Neuronal stem cell (in vitro differentiated cells): ENCODE results near the gene RPEL1.

Experiments used
- DNase-seq: peaks from one replicate; pipeline ENCODE4 v3.0.0-alpha.2; 2013; ENCODE audit warnings: low spot score
- H2AFZ ChIP-seq: one replicate; pipeline ENCODE4 v1.6.1; 2013; ENCODE audit warnings: mild to moderate bottlenecking, low read length, inconsistent platforms
- H2AK5ac ChIP-seq: 2 replicates; pipeline ENCODE4 v1.6.1; 2013; ENCODE audit warnings: low read depth, mild to moderate bottlenecking, inconsistent platforms, low read length, moderate library complexity, mixed read lengths
- H2BK120ac ChIP-seq: 2 replicates; pipeline ENCODE4 v1.6.1; 2013; ENCODE audit warnings: low read depth, mild to moderate bottlenecking, inconsistent platforms, low read length, moderate library complexity, mixed read lengths
- H2BK12ac ChIP-seq: one replicate; pipeline ENCODE4 v1.6.1; 2013; ENCODE audit warnings: low read length, inconsistent platforms
- H2BK15ac ChIP-seq: 2 replicates; pipeline ENCODE4 v1.6.1; 2013; ENCODE audit warnings: mild to moderate bottlenecking, low read length, inconsistent platforms, mixed read lengths
- H2BK5ac ChIP-seq: one replicate; pipeline ENCODE4 v1.6.1; 2013; ENCODE audit warnings: inconsistent platforms, mild to moderate bottlenecking, low read length, moderate library complexity
- H3K14ac ChIP-seq: one replicate; pipeline ENCODE4 v1.6.1; 2013; ENCODE audit warnings: low read length, inconsistent platforms
- H3K18ac ChIP-seq: 2 replicates; pipeline ENCODE4 v1.6.1; 2013; ENCODE audit warnings: low read length, inconsistent platforms
- H3K23ac ChIP-seq: 2 replicates; pipeline ENCODE4 v1.6.1; 2013; ENCODE audit warnings: low read depth, mild to moderate bottlenecking, mixed read lengths, low read length, inconsistent platforms; ENCODE audit not compliant: poor library complexity
- H3K27ac ChIP-seq: replicated peaks from 3 replicates; pipeline ENCODE4 v1.5.1; 2013; ENCODE audit warnings: low read length, inconsistent platforms
- H3K27me3 ChIP-seq, 3 experiments: 2 replicates each; pipeline ENCODE4 v1.6.1; 2013; ENCODE audit warnings: low read length in 3 of 3, mild to moderate bottlenecking in 2 of 3, inconsistent platforms in 1 of 3, low read depth in 1 of 3, mixed read lengths in 1 of 3, moderate library complexity in 1 of 3; ENCODE audit not compliant: control insufficient read depth in 3 of 3, insufficient read depth in 3 of 3
- H3K36me3 ChIP-seq, 2 donors: replicated peaks in 1 of 2; 2 replicates each; pipeline ENCODE4 v1.6.1; 2013; ENCODE audit warnings: low read length in 2 of 2; ENCODE audit not compliant: control insufficient read depth in 2 of 2, insufficient read depth in 2 of 2
- H3K4ac ChIP-seq: 2 replicates; pipeline ENCODE4 v1.6.1; 2013; ENCODE audit warnings: inconsistent platforms, mild to moderate bottlenecking, low read length, moderate library complexity
- H3K4me1 ChIP-seq, 2 donors: 1 replicate in 1 of 2; 2 replicates in 1 of 2; pipeline ENCODE4 v1.6.1; 2013; ENCODE audit warnings: low read length in 2 of 2, low read depth in 1 of 2; ENCODE audit not compliant: control insufficient read depth in 2 of 2, insufficient read depth in 1 of 2
- H3K4me2 ChIP-seq: one replicate; pipeline ENCODE4 v1.6.1; 2013; ENCODE audit warnings: mild to moderate bottlenecking, low read length, inconsistent platforms; ENCODE audit not compliant: insufficient read depth, poor library complexity, severe bottlenecking
- H3K4me3 ChIP-seq, 2 donors: 2 replicates each; pipeline ENCODE4 v1.5.1; 2013; ENCODE audit warnings: low read length in 2 of 2, mild to moderate bottlenecking in 2 of 2, inconsistent platforms in 1 of 2, moderate library complexity in 1 of 2
- H3K79me1 ChIP-seq: one replicate; pipeline ENCODE4 v1.6.1; 2013; ENCODE audit warnings: low read depth, mild to moderate bottlenecking, inconsistent platforms, low read length, moderate library complexity
- H3K9ac ChIP-seq: one replicate; pipeline ENCODE4 v1.6.1; 2013; ENCODE audit warnings: mild to moderate bottlenecking, low read depth, low read length, inconsistent platforms; ENCODE audit not compliant: poor library complexity
- H3K9me3 ChIP-seq, 2 donors: replicated peaks in 1 of 2; 2 replicates each; pipeline versions ENCODE3 to v1.6.1; 2013; ENCODE audit warnings: low read length in 2 of 2, mild to moderate bottlenecking in 2 of 2, inconsistent platforms in 1 of 2, low read depth in 1 of 2, mixed read lengths in 1 of 2, moderate library complexity in 1 of 2; ENCODE audit not compliant: control insufficient read depth in 2 of 2, insufficient read depth in 1 of 2
- H4K8ac ChIP-seq: one replicate; pipeline ENCODE4 v1.6.1; 2013; ENCODE audit warnings: low read depth, mild to moderate bottlenecking, inconsistent platforms, low read length, moderate library complexity
- H4K91ac ChIP-seq: one replicate; pipeline ENCODE4 v1.6.1; 2013; ENCODE audit warnings: low read length, low read depth, mild to moderate bottlenecking, inconsistent platforms; ENCODE audit not compliant: poor library complexity
- WGBS, 2 donors: extraction: QIAGEN DNeasy Blood & Tissue Kit; methylation state at CpG; one replicate each; pipeline ENCODE4 v1.1.7; 2013; ENCODE audit warnings: missing lambda C conversion rate in 2 of 2, mixed read lengths in 1 of 2; ENCODE audit not compliant: insufficient read length in 2 of 2, insufficient replicate concordance in 1 of 2; ENCODE audit errors: extremely low coverage in 2 of 2; 5-methylcytosine and 5-hydroxymethylcytosine counted together

The RPEL1 gene

GRCh38 chr10:103254113-103254512 is 8.4 kb downstream of the RPEL1 start:
- no peaks in the 10 kb centered on the region for H3K4me1 ChIP-seq
- H3K18ac ChIP-seq: no peak overlapping the region
- H4K8ac ChIP-seq: no peak overlapping the region
- WGBS, 2 donors: no CpG with 5 or more reads among the region's 3 CpGs
- H3K23ac ChIP-seq: no peak overlapping the region
- H2BK12ac ChIP-seq: no peak overlapping the region
- no peak overlapping the region for H3K4ac ChIP-seq
- H2AK5ac ChIP-seq: no peak overlapping the region
- no peak overlapping the region for H2BK120ac ChIP-seq
- no peaks in the 10 kb centered on the region for H3K79me1 ChIP-seq
- no peak overlapping the region for H4K91ac ChIP-seq
- no peak overlapping the region for H3K27ac ChIP-seq
- no peak overlapping the region for H3K4me3 ChIP-seq
- H3K14ac ChIP-seq: no peak overlapping the region
- H3K36me3 ChIP-seq: no peaks in the 10 kb centered on the region
- no peak overlapping the region for H3K4me2 ChIP-seq
- H2AFZ ChIP-seq: no peak overlapping the region
- no peak overlapping the region for H2BK15ac ChIP-seq
- no peaks in the 10 kb centered on the region for H3K27me3 ChIP-seq
- no peak overlapping the region for H3K9ac ChIP-seq
- no peaks in the 10 kb centered on the region for H3K9me3 ChIP-seq
- DNase-seq: no peak
- no peak overlapping the region for H2BK5ac ChIP-seq

- H3K27ac ChIP-seq: no peak overlapping the region
- H4K8ac ChIP-seq: no peak overlapping the region
- no peaks in the 10 kb centered on the region for H3K36me3 ChIP-seq
- H3K4ac ChIP-seq: no peak overlapping the region
- no peak overlapping the region for H2BK12ac ChIP-seq
- no peak overlapping the region for H2BK15ac ChIP-seq
- H2BK120ac ChIP-seq: no peak overlapping the region
- no peak overlapping the region for H3K23ac ChIP-seq
- no peaks in the 10 kb centered on the region for H3K27me3 ChIP-seq
- no peak for DNase-seq
- H3K79me1 ChIP-seq: no peaks in the 10 kb centered on the region
- H3K4me3 ChIP-seq: no peak overlapping the region
- H3K4me1 ChIP-seq: no peaks in the 10 kb centered on the region
- H3K9ac ChIP-seq: no peak overlapping the region
- H2AFZ ChIP-seq: no peak overlapping the region
- H3K18ac ChIP-seq: no peak overlapping the region
- H2BK5ac ChIP-seq: no peak overlapping the region
- no peak overlapping the region for H2AK5ac ChIP-seq
- no peak overlapping the region for H4K91ac ChIP-seq
- WGBS, 2 donors: no CpG with 5 or more reads among the region's 4 CpGs
- peaks cover 0 to 2% of the 10 kb centered on the region in 2 donors for H3K9me3 ChIP-seq
- no peak overlapping the region for H3K14ac ChIP-seq
- H3K4me2 ChIP-seq: no peak overlapping the region
Observed at GRCh38 chr10:103254538-103255325, 9.0 kb downstream of the RPEL1 start.

- Histone ChIP-seq H3K27ac (no peak overlapping the region), H2AK5ac (no peak overlapping the region), H3K23ac (no peak overlapping the region), H2BK120ac (no peak overlapping the region), H3K9ac (no peak overlapping the region), H3K4me1 (no peaks in the 10 kb centered on the region), H2BK15ac (no peak overlapping the region), H3K9me3 (peaks cover 3% of the 10 kb centered on the region in 2 donors), H2BK5ac (no peak overlapping the region), H2AFZ (no peak overlapping the region), H3K4me2 (no peak overlapping the region), H2BK12ac (no peak overlapping the region), H3K14ac (no peak overlapping the region), H3K27me3 (no peaks in the 10 kb centered on the region), H3K4ac (no peak overlapping the region), H4K91ac (no peak overlapping the region), H3K79me1 (no peaks in the 10 kb centered on the region), H3K36me3 (no peaks in the 10 kb centered on the region), H4K8ac (no peak overlapping the region), H3K4me3 (no peak overlapping the region), H3K18ac (no peak overlapping the region)
- no CpG with 5 or more reads among the region's 1 CpG for WGBS, 2 donors
- no peak for DNase-seq
Observed at GRCh38 chr10:103256613-103257012, 10.9 kb downstream of the RPEL1 start.

- Histone ChIP-seq H4K8ac (no peak overlapping the region), H3K23ac (no peak overlapping the region), H2BK12ac (no peak overlapping the region), H3K4me1 (no peaks in the 10 kb centered on the region), H2BK5ac (no peak overlapping the region), H3K9ac (no peak overlapping the region), H3K18ac (no peak overlapping the region), H3K36me3 (no peaks in the 10 kb centered on the region), H3K4me3 (no peak overlapping the region), H3K79me1 (no peaks in the 10 kb centered on the region), H3K14ac (no peak overlapping the region), H3K27ac (no peak overlapping the region), H4K91ac (no peak overlapping the region), H3K4me2 (no peak overlapping the region), H3K9me3 (peaks cover 3% of the 10 kb centered on the region in 2 donors), H2BK120ac (no peak overlapping the region), H3K4ac (no peak overlapping the region), H2AK5ac (no peak overlapping the region), H2BK15ac (no peak overlapping the region), H2AFZ (no peak overlapping the region), H3K27me3 (no peaks in the 10 kb centered on the region)
- no peak for DNase-seq
Observed at GRCh38 chr10:103257812-103258211, 12.1 kb downstream of the RPEL1 start.
